ELR (cell line): Measurements from ENCODE around the gene SLC50A1.
"Not testable (repeated sequence)": the region's sequence is repeated elsewhere in the genome, so short reads cannot be mapped to it uniquely, and the experiment has no call there.

ENCODE experiments used
- DNase-seq: peaks from one replicate; pipeline ENCODE4 v3.0.0-alpha.2; 2015; ENCODE audit warnings: low read depth

Gene SLC50A1

GRCh38 chr1:155134880-155135414 lies 705 bp upstream of the SLC50A1 start:
- DNase-seq = peak; percentile 99

- no peak for DNase-seq
These were observed 1.1 kb downstream of the SLC50A1 start for GRCh38 chr1:155136748-155137147.

- no peak for DNase-seq
These were observed 1.7 kb downstream of the SLC50A1 start for GRCh38 chr1:155137154-155137949.

GRCh38 chr1:155139895-155140629 lies 4.4 kb downstream of the SLC50A1 start, which contains the start of gene DPM3:
Gene DPM3 (minus strand): TSS chr1:155140531. CDS start chr1:155140240, 291 bp downstream.
- peak; percentile 87 for DNase-seq

- no peak for DNase-seq
These were observed 4.9 kb downstream of the SLC50A1 start for GRCh38 chr1:155140630-155140953.

- DNase-seq = no peak
These were observed 6.1 kb downstream of the SLC50A1 start for GRCh38 chr1:155141749-155142148.

- DNase-seq = no peak
These were observed 9.8 kb downstream of the SLC50A1 start for GRCh38 chr1:155145491-155145890.

DNA sequence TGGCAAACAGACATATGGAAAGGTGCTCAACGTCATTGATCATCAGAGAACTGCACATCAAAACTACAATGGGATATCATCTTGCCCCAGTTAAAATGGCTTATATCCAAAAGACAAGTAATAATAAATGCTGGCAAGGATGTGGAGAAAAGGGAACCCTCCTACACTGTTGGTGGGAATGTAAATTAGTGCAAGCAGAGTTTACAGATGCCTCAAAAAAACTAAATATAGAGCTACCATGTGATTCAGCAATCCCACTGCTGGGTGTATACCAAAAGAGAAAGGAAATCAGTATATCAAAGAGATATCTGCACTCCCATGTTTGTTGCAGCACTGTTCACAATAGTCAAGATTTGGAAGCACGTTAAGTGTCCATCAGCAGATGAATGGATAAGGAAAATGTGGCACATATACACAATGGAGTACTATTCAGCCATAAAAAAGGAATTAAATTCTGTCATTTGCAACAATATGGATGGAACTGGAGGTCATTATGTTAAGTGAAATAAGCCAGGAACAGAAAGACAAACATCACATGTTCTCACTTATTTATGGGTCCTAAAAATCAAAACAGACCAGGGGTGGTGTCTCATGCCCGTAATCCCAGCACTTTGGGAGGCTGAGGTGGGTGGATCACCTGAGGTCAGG lies 20.5 kb downstream of the SLC50A1 start:
- DNase-seq = not testable (repeated sequence)

GRCh38 chr1:155158991-155159390 lies 23.3 kb downstream of the SLC50A1 start:
- DNase-seq = no peak

- DNase-seq = no peak
These were observed 24.5 kb downstream of the SLC50A1 start for GRCh38 chr1:155160128-155160527.

DNA sequence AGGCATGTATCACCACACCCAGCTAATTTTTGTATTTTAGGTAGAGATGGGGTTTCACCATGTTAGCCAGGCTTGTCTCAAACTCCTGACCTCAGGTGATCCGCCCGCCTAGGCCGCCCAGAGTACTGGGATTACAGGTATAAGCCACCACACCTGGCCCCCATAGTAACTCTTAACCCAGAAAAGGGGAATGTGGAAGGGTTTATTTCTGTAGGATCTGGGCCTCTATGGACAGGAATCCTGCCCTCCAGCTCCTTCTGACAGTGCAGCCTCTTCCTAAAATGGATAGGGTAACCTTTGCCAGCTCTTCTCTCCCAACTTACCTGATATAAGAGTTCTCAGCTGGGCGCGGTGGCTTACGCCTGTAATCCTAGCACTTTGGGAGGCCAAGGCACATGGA lies 27.0 kb downstream of the SLC50A1 start:
- not testable (repeated sequence) for DNase-seq

DNA sequence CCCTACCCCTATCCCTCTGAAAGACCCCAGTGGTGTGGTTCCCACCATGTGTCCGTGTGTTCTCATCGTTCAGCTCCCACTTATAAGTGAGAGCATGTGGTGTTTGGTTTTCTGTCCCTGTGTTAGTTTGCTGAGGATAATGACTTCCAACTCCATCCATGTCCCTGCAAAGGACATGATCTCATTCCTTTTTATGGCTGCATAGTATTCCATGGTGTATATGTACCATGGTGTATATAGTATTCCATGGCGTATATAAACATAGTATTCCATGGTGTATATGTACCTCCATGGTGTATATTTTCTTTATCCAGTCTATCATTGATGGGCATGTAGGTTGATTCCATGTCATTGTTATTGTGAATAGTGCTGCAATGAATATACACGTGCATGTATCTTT lies 28.1 kb downstream of the SLC50A1 start:
- DNase-seq = not testable (repeated sequence)

DNA sequence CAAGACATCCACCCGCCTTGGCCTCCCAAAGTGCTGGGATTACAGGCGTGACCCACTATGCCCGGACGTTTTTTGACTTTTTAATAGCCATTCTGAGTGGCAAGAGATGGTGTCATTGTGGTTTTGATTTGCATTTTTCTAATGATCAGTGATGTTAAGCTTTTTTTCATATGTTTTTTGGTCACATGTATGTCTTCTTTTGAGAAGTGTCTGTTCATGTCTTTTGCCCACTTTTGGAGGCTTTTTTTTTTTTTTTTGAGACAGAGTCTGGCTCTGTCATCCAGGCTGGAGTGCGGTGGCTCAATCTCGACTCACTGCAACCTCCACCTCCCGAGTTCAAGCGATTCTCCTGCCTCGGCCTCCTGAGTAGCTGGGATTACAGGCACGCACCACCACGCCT lies 29.0 kb downstream of the SLC50A1 start:
- DNase-seq = not testable (repeated sequence)

GRCh38 chr1:155166051-155166470 lies 30.4 kb downstream of the SLC50A1 start:
- DNase-seq = no peak

DNA sequence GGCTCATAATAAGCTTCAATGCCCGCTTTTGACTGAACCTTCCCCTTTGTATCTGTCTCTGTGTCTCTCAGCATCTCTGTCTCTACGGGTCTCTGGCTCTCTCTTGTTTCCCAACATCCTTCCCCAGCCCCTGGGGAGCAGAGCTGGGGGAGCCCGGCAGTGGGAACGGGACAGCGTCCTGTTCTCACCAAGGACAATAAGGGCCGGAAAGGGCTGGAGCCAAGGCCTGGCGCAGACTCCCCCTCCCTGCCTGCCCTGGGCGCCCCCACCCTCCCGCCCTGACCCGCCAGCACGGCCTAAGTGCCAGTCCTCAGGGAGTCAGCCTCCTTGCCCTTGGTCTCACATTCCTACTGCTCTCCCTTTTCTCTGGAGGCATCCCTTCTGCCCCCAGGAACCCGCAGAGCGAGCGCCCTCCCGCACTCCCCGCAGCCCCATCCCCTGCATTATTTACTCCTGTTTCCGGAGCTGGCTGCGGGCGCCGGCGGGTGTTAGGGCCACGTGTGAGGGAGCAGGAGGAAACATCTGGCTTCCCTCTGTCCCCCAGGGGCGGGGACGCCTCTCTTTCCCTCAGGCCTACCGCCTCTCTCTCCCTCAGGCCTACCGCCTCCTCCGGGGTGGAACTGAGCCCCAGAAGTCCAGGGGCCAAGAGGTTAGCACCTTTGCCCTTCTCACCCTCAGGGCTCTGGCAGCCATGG lies 31.0 kb downstream of the SLC50A1 start:
- DNase-seq = no peak

DNA sequence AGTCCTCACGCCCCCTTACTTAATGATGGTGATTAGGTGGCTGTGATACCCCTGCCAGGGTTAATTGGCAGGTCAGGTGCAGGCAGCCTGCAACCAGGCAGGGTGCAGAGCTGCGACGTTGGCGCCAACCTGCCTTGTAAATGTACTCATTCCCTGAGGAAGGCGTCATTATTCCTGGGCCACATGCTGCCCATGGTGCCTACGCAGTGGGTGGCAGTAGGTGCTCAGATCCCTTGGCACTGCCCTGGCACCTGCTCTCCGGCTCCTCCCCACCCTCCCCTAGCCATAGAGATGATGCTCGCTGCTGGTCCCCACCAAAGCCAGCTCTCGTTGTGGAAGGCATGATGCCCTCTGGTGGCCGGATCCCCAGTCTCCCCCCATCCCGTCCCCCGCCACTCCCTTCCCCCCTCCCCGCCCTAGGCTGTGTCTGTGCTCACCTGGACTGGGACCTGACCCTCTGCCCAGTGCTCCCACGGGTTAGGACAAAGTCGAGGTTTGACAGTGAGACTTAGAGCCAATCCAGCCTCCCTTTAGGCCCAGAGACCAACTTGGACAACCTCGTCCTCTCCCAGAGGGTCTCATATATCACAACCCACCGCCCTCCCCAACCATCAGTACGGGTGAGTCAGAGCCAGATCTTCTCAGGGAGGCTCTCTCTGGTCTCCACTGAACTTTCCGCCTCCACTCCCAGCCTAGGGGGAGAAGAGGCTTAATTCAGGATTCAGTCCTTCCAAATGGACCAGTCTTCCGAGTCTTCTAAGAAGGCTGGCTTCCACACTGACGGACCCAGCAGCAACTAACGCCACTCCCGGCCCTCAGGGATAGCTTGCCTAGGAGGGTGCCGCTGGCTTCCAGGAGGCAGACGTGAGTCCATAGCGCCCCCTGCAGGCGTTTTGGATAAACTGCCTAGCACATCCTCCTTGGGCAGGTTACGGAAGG lies 31.8 kb downstream of the SLC50A1 start:
- DNase-seq = peak; percentile 91

DNA sequence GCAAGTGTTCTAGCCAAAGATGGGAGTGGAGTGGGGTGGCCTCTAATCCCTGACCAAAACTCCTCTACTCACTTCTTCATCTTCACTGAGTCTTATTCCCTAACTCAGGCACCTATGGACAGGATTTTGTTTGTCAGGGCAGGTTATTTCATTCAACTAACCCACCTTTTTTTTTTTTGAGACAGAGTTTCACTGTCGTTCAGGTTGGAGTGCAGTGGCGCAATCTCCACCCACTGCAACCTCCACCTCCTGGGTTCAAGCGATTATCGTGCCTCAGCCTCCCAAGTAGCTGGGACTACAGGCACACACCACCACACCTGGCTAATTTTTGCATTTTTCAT lies 32.4 kb downstream of the SLC50A1 start:
- not testable (repeated sequence) for DNase-seq

- no peak for DNase-seq
These were observed 33.0 kb downstream of the SLC50A1 start for GRCh38 chr1:155168456-155169210.

- no peak for DNase-seq
These were observed 33.9 kb downstream of the SLC50A1 start for GRCh38 chr1:155169541-155169940.

- DNase-seq = no peak
These were observed 34.6 kb downstream of the SLC50A1 start for GRCh38 chr1:155170101-155170785.
